Mesenchymal stem cell (in vitro differentiated cells and primary cell): ENCODE results near the gene IKZF4.

ENCODE experiments used
- DNase-seq: peaks from one replicate; pipeline ENCODE4 v3.0.0-alpha.2; 2013
- H2AFZ ChIP-seq: one replicate; pipeline ENCODE4 v1.6.1; 2013; ENCODE audit warnings: low read depth, mild to moderate bottlenecking, control low read depth, inconsistent platforms, low read length, moderate library complexity
- H2AK5ac ChIP-seq: 2 replicates; pipeline ENCODE4 v1.6.1; 2013; ENCODE audit warnings: low read length, moderate library complexity, mild to moderate bottlenecking, inconsistent platforms; ENCODE audit not compliant: severe bottlenecking
- H2BK120ac ChIP-seq: one replicate; pipeline ENCODE4 v1.6.1; 2013; ENCODE audit warnings: low read depth, mild to moderate bottlenecking, inconsistent platforms, low read length, moderate library complexity
- H2BK12ac ChIP-seq, 2 experiments: one replicate each; pipeline ENCODE4 v1.6.1; 2013; ENCODE audit warnings: inconsistent platforms in 2 of 2, low read length in 2 of 2, mild to moderate bottlenecking in 2 of 2, moderate library complexity in 2 of 2, control low read depth in 1 of 2
- H2BK15ac ChIP-seq: one replicate; pipeline ENCODE4 v1.6.1; 2013; ENCODE audit warnings: mild to moderate bottlenecking, low read depth, inconsistent platforms; ENCODE audit not compliant: poor library complexity, severe bottlenecking
- H2BK5ac ChIP-seq: 2 replicates; pipeline ENCODE4 v1.6.1; 2013; ENCODE audit warnings: low read depth, mild to moderate bottlenecking, low read length, control low read depth, inconsistent platforms; ENCODE audit not compliant: poor library complexity, severe bottlenecking
- H3K14ac ChIP-seq, 2 experiments: one replicate each; pipeline ENCODE4 v1.6.1; 2013; ENCODE audit warnings: inconsistent platforms in 2 of 2, low read length in 2 of 2, control low read depth in 1 of 2, mild to moderate bottlenecking in 1 of 2, moderate library complexity in 1 of 2
- H3K18ac ChIP-seq, 2 experiments: one replicate each; pipeline ENCODE4 v1.6.1; 2013; ENCODE audit warnings: inconsistent platforms in 2 of 2, low read length in 2 of 2, control low read depth in 1 of 2, low read depth in 1 of 2, mild to moderate bottlenecking in 1 of 2
- H3K23ac ChIP-seq, 2 experiments: one replicate each; pipeline ENCODE4 v1.6.1; 2013; ENCODE audit warnings: inconsistent platforms in 2 of 2, low read length in 2 of 2, mild to moderate bottlenecking in 2 of 2, moderate library complexity in 2 of 2, control low read depth in 1 of 2
- H3K27ac ChIP-seq: 2 replicates; pipeline ENCODE4 v1.5.1; 2013; ENCODE audit warnings: mild to moderate bottlenecking, moderate library complexity, low read length, control low read depth, inconsistent platforms; ENCODE audit not compliant: poor library complexity, severe bottlenecking
- H3K27me3 ChIP-seq, 2 experiments: 2 replicates each; pipeline versions ENCODE4 v1.6.1 to v1.7.0; 2013; ENCODE audit warnings: low read length in 2 of 2, mild to moderate bottlenecking in 2 of 2, moderate library complexity in 2 of 2, control low read depth in 1 of 2, inconsistent platforms in 1 of 2; ENCODE audit not compliant: control insufficient read depth in 1 of 2, insufficient read depth in 1 of 2
- H3K36me3 ChIP-seq, 2 experiments: 2 replicates each; pipeline versions ENCODE4 v1.6.1 to v1.7.0; 2013; ENCODE audit warnings: low read length in 2 of 2, control low read depth in 1 of 2, inconsistent platforms in 1 of 2, low read depth in 1 of 2, mild to moderate bottlenecking in 1 of 2; ENCODE audit not compliant: insufficient read depth in 2 of 2, control insufficient read depth in 1 of 2
- H3K4ac ChIP-seq, 2 experiments: one replicate each; pipeline ENCODE4 v1.6.1; 2013; ENCODE audit warnings: inconsistent platforms in 2 of 2, low read length in 2 of 2, mild to moderate bottlenecking in 2 of 2, moderate library complexity in 2 of 2, control low read depth in 1 of 2, low read depth in 1 of 2
- H3K4me1 ChIP-seq: 2 replicates; pipeline ENCODE4 v1.6.1; 2013; ENCODE audit warnings: low read depth, low read length, control low read depth; ENCODE audit not compliant: control insufficient read depth, insufficient read depth
- H3K4me2 ChIP-seq: 2 replicates; pipeline ENCODE4 v1.6.1; 2013; ENCODE audit warnings: low read length, mild to moderate bottlenecking, inconsistent platforms; ENCODE audit not compliant: poor library complexity, severe bottlenecking
- H3K4me3 ChIP-seq, 2 experiments: 2 replicates each; pipeline versions ENCODE4 v1.5.1 to v1.7.0; 2013; ENCODE audit warnings: low read length in 2 of 2, mild to moderate bottlenecking in 2 of 2, control low read depth in 1 of 2, low read depth in 1 of 2; ENCODE audit not compliant: insufficient read depth in 1 of 2
- H3K79me1 ChIP-seq: replicated peaks from 2 replicates; pipeline ENCODE4 v1.6.1; 2013; ENCODE audit warnings: mild to moderate bottlenecking, control low read depth, low read length, inconsistent platforms; ENCODE audit not compliant: poor library complexity, severe bottlenecking
- H3K9ac ChIP-seq: 2 replicates; pipeline ENCODE4 v1.7.0; 2013; ENCODE audit warnings: mild to moderate bottlenecking, low read length, moderate library complexity
- H3K9me3 ChIP-seq: 2 replicates; pipeline ENCODE4 v1.7.0; 2013; ENCODE audit warnings: mild to moderate bottlenecking, low read length; ENCODE audit not compliant: control insufficient read depth
- H4K8ac ChIP-seq: one replicate; pipeline ENCODE4 v1.6.1; 2013; ENCODE audit warnings: inconsistent platforms, mild to moderate bottlenecking, low read length, moderate library complexity
- H4K91ac ChIP-seq: one replicate; pipeline ENCODE4 v1.6.1; 2013; ENCODE audit warnings: mild to moderate bottlenecking, low read length, inconsistent platforms
- WGBS: methylation state at CpG from one replicate; pipeline ENCODE4 v1.1.7; 2013; ENCODE audit warnings: mixed read lengths; 5-methylcytosine and 5-hydroxymethylcytosine counted together

IKZF4 gene

GRCh38 chr12:56021889-56022497 is 1.1 kb downstream of the IKZF4 start:
- Histone ChIP-seq H4K8ac (peak overlapping the region; percentile 94), H3K36me3 (peaks cover 18 to 33% of the 10 kb centered on the region in 2 experiments), H3K4me1 (peaks cover 17% of the 10 kb centered on the region), H3K14ac (no peak overlapping the region), H3K4ac (peak overlapping the region in 1 of 2 experiments; percentile 98), H3K27ac (peak overlapping the region; percentile 13), H3K9ac (peak overlapping the region; percentile 69), H2BK12ac (peak overlapping the region in 1 of 2 experiments; percentile 85), H2BK5ac (no peak overlapping the region), H3K79me1 (peaks cover 18% of the 10 kb centered on the region), H2BK120ac (peak overlapping the region; percentile 80), H4K91ac (peak overlapping the region; percentile 79), H3K18ac (peak overlapping the region; percentile 81 to 99), H2BK15ac (peak overlapping the region; percentile 39), H3K27me3 (no peaks in the 10 kb centered on the region), H3K4me2 (peak overlapping the region; percentile 73), H2AK5ac (peak overlapping the region; percentile 5), H2AFZ (no peak overlapping the region), H3K4me3 (peak overlapping the region in 1 of 2 experiments; percentile 71), H3K23ac (peak overlapping the region in 1 of 2 experiments; percentile 92), H3K9me3 (no peaks in the 10 kb centered on the region)
- peak; percentile 37 for DNase-seq
- 46% methylated on average over 2 of the region's 2 CpGs for WGBS

DNA sequence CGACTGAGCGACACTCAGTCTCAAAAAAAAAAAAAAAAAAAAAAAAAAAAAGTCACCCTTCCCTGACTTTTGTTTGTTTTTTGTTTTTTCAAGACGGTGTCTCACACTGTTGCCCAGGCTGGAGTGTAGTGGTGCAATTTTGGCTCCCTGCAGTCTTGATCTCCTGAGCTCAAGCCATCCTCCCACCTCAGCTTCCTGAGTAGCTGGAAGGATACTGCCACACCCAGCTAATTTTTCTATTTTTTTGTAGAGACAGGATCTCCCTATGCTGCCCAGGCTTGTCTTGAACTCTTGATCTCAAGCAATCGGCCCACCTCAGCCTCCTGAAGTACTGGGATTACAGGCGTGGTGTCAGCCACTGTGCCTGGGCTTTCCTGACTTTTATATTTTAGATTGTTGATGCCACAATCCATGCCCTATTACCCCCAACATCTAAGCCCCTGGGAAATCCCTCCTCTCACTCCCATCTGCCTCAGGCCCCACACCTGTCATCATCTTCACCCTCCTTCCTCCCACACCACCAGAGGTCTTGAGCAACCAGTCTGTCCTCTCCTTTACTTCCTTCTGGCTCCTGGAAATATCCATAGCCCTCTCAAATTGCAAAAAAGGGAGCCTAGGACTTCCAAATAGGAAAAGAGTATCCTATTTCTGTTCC is 7.8 kb downstream of the IKZF4 start:
- Histone ChIP-seq H2BK15ac (no peak overlapping the region), H3K27me3 (no peaks in the 10 kb centered on the region), H4K8ac (no peak overlapping the region), H3K9me3 (no peaks in the 10 kb centered on the region), H2AK5ac (no peak overlapping the region), H3K27ac (no peak overlapping the region), H3K36me3 (peaks cover 47 to 49% of the 10 kb centered on the region in 2 experiments), H2BK5ac (no peak overlapping the region), H3K14ac (no peak overlapping the region), H2BK120ac (no peak overlapping the region), H3K79me1 (peaks cover 8% of the 10 kb centered on the region), H3K18ac (no peak overlapping the region), H2AFZ (no peak overlapping the region), H3K9ac (peak overlapping the region; percentile 74), H3K4me1 (no peaks in the 10 kb centered on the region), H4K91ac (no peak overlapping the region), H3K23ac (no peak overlapping the region), H2BK12ac (no peak overlapping the region), H3K4me3 (peak overlapping the region in 1 of 2 experiments; percentile 3), H3K4ac (no peak overlapping the region), H3K4me2 (no peak overlapping the region)
- no peak for DNase-seq
- WGBS: 78% methylated on average over 5 of the region's 5 CpGs

DNA sequence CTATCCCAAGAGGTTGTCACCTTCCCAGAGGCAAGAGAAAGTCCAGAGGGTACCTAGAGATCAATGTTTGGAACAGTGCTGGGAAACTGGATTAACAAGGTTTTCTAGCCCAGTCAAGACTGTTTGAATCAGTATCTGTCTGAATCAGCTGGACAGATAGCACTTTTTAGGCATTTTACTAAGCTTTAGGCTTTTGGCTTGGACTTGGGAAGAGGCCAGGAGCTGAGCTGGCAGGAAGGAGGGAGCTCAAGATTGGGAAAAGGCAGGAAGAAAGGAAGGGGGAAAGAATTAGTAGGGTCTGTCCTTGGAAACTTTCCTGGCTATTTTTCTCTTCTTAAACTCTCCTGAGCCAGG is 8.3 kb downstream of the IKZF4 start:
- peak overlapping the region in 1 of 2 experiments; percentile 4 for H3K4me3 ChIP-seq
- H3K4me2 ChIP-seq: no peak overlapping the region
- no peaks in the 10 kb centered on the region for H3K9me3 ChIP-seq
- no peak overlapping the region for H3K4ac ChIP-seq
- no peak overlapping the region for H4K91ac ChIP-seq
- no peak for DNase-seq
- no peak overlapping the region for H2BK120ac ChIP-seq
- no peaks in the 10 kb centered on the region for H3K4me1 ChIP-seq
- no peak overlapping the region for H3K14ac ChIP-seq
- H3K27me3 ChIP-seq: no peaks in the 10 kb centered on the region
- H2AFZ ChIP-seq: no peak overlapping the region
- no peak overlapping the region for H4K8ac ChIP-seq
- H3K18ac ChIP-seq: no peak overlapping the region
- no peak overlapping the region for H3K27ac ChIP-seq
- peak overlapping the region; percentile 74 for H3K9ac ChIP-seq
- H2BK5ac ChIP-seq: no peak overlapping the region
- H3K36me3 ChIP-seq: peaks cover 45 to 50% of the 10 kb centered on the region in 2 experiments
- H2AK5ac ChIP-seq: no peak overlapping the region
- H2BK12ac ChIP-seq: no peak overlapping the region
- no peak overlapping the region for H3K23ac ChIP-seq
- no peak overlapping the region for H2BK15ac ChIP-seq
- peaks cover 8% of the 10 kb centered on the region for H3K79me1 ChIP-seq

DNA sequence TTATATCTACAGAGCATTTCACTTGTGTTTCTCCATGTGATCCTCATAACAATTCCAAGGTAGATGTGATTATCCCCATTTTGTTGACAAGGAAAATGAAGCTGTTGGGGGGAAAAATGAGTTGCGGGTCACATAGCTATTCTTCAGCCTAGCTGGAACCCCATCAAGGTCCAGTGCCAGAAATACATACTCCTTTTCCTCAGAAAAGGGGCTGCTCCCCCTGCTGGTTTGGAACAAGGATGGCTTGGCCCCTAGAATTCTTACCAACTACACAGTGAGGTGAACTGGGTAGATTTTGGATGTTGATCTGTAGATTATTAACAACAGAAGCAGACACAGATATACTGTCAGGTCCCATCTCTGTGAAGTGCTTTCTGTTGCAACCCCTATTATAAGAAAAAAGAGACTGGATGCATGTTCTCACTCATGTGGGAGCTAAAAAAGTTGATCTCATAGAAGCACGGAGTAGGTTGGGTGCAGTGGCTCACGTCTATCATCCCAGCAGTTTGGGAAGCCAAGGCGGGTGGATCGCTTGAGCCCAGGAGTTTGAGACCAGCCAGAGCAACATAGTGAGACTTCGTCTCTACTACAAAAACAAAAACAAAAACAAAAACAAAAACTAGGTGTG is 8.9 kb downstream of the IKZF4 start:
- no peak overlapping the region for H2AFZ ChIP-seq
- H3K27ac ChIP-seq: no peak overlapping the region
- peak overlapping the region; percentile 74 for H3K9ac ChIP-seq
- no peak overlapping the region for H2BK120ac ChIP-seq
- H2BK12ac ChIP-seq: no peak overlapping the region
- H3K18ac ChIP-seq: no peak overlapping the region
- no peak overlapping the region for H3K23ac ChIP-seq
- no peaks in the 10 kb centered on the region for H3K27me3 ChIP-seq
- peaks cover 6% of the 10 kb centered on the region for H3K79me1 ChIP-seq
- DNase-seq: peak; percentile 72
- no peaks in the 10 kb centered on the region for H3K9me3 ChIP-seq
- peaks cover 48 to 51% of the 10 kb centered on the region in 2 experiments for H3K36me3 ChIP-seq
- no peak overlapping the region for H3K14ac ChIP-seq
- no peak overlapping the region for H2AK5ac ChIP-seq
- no peaks in the 10 kb centered on the region for H3K4me1 ChIP-seq
- H4K8ac ChIP-seq: no peak overlapping the region
- H2BK5ac ChIP-seq: no peak overlapping the region
- 95% methylated on average over 5 of the region's 6 CpGs for WGBS
- no peak overlapping the region for H2BK15ac ChIP-seq
- H4K91ac ChIP-seq: no peak overlapping the region
- peak overlapping the region in 1 of 2 experiments; percentile 4 for H3K4me3 ChIP-seq
- no peak overlapping the region for H3K4me2 ChIP-seq
- H3K4ac ChIP-seq: no peak overlapping the region
